ENCODE measurements around the gene GNG2. TPM values are rescaled to one million over a fixed set of nuclear protein-coding genes. Genes with fewer than 3 reads are reported as not detected.

GNG2 gene
- total RNA-seq, 2 donors from 2014 or later, result 5.9 to 6.3 TPM

GRCh38 chr14:51821822-51822221, 38.6 kb upstream of the GNG2 start:
- Histone ChIP-seq H3K4me3 (no peak overlapping the region), H3K27ac (no peak overlapping the region), H3K4me1 (no peaks in the 10 kb centered on the region), H3K9me3 (no peaks in the 10 kb centered on the region), H3K27me3 (no peaks in the 10 kb centered on the region), H3K36me3 (no peaks in the 10 kb centered on the region)
- TF ChIP-seq, protein P1, sequence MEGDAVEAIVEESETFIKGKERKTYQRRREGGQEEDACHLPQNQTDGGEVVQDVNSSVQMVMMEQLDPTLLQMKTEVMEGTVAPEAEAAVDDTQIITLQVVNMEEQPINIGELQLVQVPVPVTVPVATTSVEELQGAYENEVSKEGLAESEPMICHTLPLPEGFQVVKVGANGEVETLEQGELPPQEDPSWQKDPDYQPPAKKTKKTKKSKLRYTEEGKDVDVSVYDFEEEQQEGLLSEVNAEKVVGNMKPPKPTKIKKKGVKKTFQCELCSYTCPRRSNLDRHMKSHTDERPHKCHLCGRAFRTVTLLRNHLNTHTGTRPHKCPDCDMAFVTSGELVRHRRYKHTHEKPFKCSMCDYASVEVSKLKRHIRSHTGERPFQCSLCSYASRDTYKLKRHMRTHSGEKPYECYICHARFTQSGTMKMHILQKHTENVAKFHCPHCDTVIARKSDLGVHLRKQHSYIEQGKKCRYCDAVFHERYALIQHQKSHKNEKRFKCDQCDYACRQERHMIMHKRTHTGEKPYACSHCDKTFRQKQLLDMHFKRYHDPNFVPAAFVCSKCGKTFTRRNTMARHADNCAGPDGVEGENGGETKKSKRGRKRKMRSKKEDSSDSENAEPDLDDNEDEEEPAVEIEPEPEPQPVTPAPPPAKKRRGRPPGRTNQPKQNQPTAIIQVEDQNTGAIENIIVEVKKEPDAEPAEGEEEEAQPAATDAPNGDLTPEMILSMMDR (IDR thresholded peaks at IDR 0.05), result no peak
- no peak for DNase-seq (ENCODE audit: low spot score)

GRCh38 chr14:51822499-51822898, 37.9 kb upstream of the GNG2 start:
- Histone ChIP-seq H3K27me3 (no peaks in the 10 kb centered on the region), H3K9me3 (no peaks in the 10 kb centered on the region), H3K27ac (no peak overlapping the region), H3K4me3 (no peak overlapping the region), H3K4me1 (no peaks in the 10 kb centered on the region), H3K36me3 (no peaks in the 10 kb centered on the region)
- no peak for DNase-seq (ENCODE audit: low spot score)
- TF ChIP-seq, protein P1 (IDR thresholded peaks at IDR 0.05), result no peak

- no peaks in the 10 kb centered on the region for H3K27me3 ChIP-seq
- no peaks in the 10 kb centered on the region for H3K36me3 ChIP-seq
- no peaks in the 10 kb centered on the region for H3K9me3 ChIP-seq
- H3K4me1 ChIP-seq, result no peaks in the 10 kb centered on the region
- H3K4me3 ChIP-seq, result no peak overlapping the region
- H3K27ac ChIP-seq, result no peak overlapping the region
- TF ChIP-seq, protein P1 (IDR thresholded peaks at IDR 0.05), result no peak
- DNase-seq (ENCODE audit: low spot score), result no peak
Observed at GRCh38 chr14:51823706-51824105, 36.7 kb upstream of the GNG2 start.

DNA sequence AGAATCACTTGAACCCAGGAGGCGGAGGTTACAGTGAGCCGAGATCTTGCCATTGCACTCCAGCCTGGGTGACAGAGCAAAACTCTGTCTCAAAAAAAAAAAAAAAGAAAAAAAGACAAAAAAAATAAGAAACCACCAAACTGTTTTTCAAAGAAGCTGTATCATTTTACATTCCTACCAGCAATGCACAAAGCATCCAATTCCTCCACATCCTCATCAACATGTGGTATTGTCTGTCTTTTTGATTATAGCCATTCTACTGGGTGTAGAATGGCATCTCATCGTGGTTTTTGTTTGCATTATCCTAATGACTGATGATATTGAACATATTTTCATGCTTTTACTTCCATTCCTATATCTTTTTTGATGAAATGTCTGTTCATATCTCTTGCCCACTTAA, 36.2 kb upstream of the GNG2 start:
- no peaks in the 10 kb centered on the region for H3K9me3 ChIP-seq
- no peaks in the 10 kb centered on the region for H3K27me3 ChIP-seq
- no peak overlapping the region for H3K4me3 ChIP-seq
- no peaks in the 10 kb centered on the region for H3K36me3 ChIP-seq
- no peak overlapping the region for H3K27ac ChIP-seq
- H3K4me1 ChIP-seq, result no peaks in the 10 kb centered on the region
- no peak for DNase-seq (ENCODE audit: low spot score)
- TF ChIP-seq, protein P1 (IDR thresholded peaks at IDR 0.05), result no peak

DNA sequence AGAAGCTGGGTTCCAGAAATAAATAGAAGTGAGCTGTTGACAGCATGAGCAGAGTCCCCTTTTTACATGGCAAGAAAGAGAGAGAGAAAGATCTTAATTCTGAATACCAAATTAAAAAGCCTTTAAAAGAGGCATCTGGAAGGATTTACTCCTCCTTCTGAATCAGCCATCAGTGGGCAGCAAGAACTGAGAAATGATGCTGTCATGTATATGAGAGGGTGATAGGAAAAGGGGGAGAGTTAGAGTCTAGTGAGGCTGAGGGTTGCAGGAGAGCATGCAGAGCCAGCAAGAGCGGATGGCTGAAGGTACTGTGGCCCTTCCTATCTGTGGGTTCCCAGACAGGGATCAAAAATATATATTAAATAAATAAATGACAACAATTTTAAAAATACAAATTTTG, 34.5 kb upstream of the GNG2 start:
- Histone ChIP-seq H3K4me1 (no peaks in the 10 kb centered on the region), H3K36me3 (no peaks in the 10 kb centered on the region), H3K9me3 (no peaks in the 10 kb centered on the region), H3K4me3 (no peak overlapping the region), H3K27ac (no peak overlapping the region), H3K27me3 (no peaks in the 10 kb centered on the region)
- TF ChIP-seq, protein P1 (IDR thresholded peaks at IDR 0.05), result no peak
- no peak for DNase-seq (ENCODE audit: low spot score)

- TF ChIP-seq, protein P1 (IDR thresholded peaks at IDR 0.05), result no peak
- Histone ChIP-seq H3K9me3 (peaks cover 0 to 9% of the 10 kb centered on the region in 2 donors), H3K27me3 (no peaks in the 10 kb centered on the region)
Observed at GRCh38 chr14:51828017-51828797, 32.2 kb upstream of the GNG2 start.

More at GRCh38 chr14:51828017-51828797, 32.2 kb upstream of the GNG2 start:
- no peak for DNase-seq (ENCODE audit: low spot score)
- H3K4me3 ChIP-seq, result no peak overlapping the region
- H3K4me1 ChIP-seq, result no peaks in the 10 kb centered on the region
- H3K27ac ChIP-seq, result no peak overlapping the region
- no peaks in the 10 kb centered on the region for H3K36me3 ChIP-seq

All from right atrium auricular region (tissue), 2 donors.